Activated CD4-positive, alpha-beta T cell treated with anti-CD3 and anti-CD28 coated beads, Interleukin-2, Interleukin-6, amounts not matched to agents 100 ng/mL and 50 ng/mL, durations not matched to agents 16 hours and 8 hours (primary cell): Measurements from ENCODE around the gene CSTPP1.
A peak's percentile ranks its signal among the peaks of the same experiment; 100 is the strongest.
"Not testable (repeated sequence)": the region's sequence is repeated elsewhere in the genome, so short reads cannot be mapped to it uniquely, and the experiment has no call there.

ENCODE experiments used
- DNase-seq: peaks from one replicate; pipeline ENCODE4 v3.0.0-alpha.2; 2020

The CSTPP1 gene

GRCh38 chr11:47186076-47186699 lies 249.6 kb downstream of the CSTPP1 start, which contains the start of gene PACSIN3:
Gene PACSIN3 (minus strand): TSS chr11:47186434. CDS start chr11:47182727, 3,707 bp downstream.
- DNase-seq = peak; percentile 50

DNA sequence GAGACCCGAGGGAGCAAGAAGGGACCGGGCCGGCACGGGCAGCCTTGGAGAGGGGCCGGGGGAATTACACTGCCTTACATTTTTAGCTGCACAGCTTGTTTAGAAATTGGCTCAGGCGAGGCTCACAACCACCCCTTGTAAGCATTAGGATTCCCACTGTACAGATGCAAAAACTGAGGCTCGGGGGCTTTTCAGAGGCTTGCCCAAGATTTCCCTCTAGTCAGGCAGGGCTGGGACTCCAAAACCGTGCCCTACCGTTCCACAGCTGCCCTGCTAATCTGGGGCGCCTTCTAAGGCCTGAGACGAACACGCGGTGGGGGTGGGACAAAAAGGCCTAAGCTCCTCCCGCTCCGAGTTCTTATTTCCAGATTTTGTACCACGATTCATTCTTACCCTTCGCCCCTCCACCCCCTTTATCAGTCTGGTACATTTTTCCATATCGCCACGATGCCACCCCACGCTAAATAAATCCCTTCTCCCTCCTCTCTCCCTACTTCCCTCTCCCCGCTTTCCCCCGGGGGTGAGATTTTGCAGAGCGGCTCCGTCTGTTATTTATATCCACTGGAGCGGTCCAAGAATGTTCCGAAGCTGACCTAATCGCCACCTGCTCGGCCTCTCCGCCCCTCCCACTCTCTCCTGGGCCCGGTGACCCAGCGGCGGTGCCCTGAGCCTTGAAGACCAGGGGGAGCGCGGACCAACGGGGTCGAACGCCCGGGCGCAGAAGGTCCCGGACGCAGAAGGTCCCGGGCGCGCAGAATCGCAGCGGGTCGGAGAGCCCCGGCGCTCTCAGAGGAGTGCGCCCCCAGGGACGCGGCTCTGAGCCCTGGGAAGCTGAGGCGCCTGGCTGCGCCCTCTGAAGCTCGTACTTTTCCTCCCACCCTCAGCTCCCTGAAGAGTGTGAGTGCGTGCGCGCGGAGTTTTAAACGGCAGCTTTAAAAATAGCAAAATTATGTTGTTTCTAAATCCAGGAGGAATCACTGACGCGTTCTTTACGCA lies 250.4 kb downstream of the CSTPP1 start:
- peak; percentile 48 for DNase-seq

DNA sequence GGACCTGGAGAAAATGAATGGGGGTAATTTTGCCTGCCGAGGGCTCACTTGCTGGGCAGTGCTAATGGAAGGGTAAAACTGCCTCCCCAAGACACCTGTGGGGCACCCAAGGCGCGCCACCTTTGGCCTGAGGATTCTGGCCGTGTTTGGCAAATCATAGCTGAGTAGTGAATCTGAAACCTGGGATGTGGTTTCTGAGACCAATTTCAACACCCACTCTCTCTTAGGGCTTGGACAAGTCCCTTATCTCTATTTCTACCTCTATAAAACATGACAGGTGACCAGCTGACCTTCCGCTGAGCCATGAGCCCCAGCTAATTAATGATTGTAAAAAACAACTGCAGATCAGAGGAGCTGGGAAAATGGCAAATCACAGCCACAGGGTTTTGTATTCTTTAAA lies 251.2 kb downstream of the CSTPP1 start:
- DNase-seq = no peak

DNA sequence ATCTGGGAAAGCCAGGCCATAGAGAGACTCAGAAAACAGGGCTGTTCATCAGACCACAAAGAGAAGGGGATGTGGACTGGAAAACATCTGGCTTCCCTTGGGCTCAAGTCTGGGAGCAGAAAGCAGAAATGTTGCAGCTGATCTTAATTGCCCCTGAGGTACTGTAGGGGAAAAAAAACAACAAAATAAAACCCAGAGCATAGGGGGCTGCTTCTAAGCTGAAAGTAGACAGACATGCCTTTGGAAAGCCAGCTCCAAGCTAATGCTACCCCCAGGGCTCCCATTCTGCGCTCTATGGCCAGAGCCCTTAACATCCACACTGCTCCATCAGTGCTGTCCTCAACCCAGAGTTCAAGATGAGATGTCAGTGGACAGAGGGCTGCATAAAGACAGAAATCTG lies 251.7 kb downstream of the CSTPP1 start:
- no peak for DNase-seq

GRCh38 chr11:47189100-47189834 lies 252.7 kb downstream of the CSTPP1 start:
- no peak for DNase-seq

DNA sequence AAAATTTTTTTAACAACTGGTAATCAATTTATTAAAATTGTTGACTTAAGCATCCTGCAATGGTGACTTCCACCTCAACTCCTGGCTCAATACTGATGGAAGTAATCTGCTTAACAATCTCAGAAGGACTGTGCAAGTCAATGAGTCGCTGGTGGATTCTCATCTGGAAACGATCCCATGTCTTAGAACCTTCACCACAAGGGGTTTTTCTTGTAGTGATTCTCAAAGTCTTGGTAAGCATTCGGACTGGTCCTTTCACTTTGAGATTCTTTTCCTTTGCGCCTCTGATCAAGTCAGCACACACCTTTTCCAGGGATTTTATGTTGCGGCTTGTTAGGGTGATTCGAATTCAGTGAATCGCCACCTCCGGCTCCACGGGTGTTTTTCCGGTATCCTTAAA lies 254.6 kb downstream of the CSTPP1 start:
- not testable (repeated sequence) for DNase-seq

- DNase-seq = no peak
Measured at GRCh38 chr11:47192111-47192510, 255.6 kb downstream of the CSTPP1 start.

- not testable (repeated sequence) for DNase-seq
Measured at GRCh38 chr11:47198161-47198560, 261.6 kb downstream of the CSTPP1 start.

GRCh38 chr11:47201015-47201414 lies 264.5 kb downstream of the CSTPP1 start:
- DNase-seq = no peak

DNA sequence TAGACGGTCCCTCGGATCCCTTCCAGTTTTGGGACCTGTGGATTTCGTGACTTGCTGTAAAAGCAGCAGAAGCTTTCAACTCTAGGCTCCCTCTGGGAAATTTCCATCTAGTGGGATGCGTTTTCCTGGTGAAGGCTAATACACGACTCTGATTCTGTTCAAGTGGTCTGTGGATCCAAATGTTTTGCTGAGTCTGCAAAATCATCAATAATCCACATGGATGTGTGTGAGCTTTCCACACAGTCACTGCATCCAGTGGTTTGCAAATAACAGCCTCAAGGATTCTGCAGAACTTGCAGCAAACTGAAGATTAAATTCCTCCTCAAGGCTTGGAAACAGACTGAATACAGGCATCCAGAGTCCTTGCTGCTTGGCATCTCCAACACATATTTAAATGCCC lies 266.0 kb downstream of the CSTPP1 start:
- DNase-seq = no peak

- no peak for DNase-seq
Measured at GRCh38 chr11:47204637-47204989, 268.1 kb downstream of the CSTPP1 start.

DNA sequence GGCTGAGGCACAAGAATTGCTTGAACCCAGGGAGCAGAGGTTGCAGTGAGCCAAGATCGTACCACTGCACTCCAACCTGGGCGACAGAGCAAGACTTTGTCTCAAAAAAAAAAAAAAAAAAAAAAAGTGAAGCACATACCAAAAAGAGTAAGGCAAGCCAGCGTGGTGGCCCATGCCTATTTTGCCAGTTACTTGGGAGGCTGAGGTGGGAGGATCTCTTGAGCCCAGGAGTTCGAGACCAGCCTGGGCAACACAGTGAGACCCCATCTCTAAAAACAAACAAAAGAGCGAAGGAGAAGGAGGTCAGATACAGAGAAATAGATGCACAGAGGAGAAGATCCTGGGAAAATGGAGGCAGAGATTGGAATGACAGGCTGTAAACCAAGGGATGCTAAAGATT lies 270.0 kb downstream of the CSTPP1 start:
- not testable (repeated sequence) for DNase-seq

GRCh38 chr11:47207459-47207858 lies 270.9 kb downstream of the CSTPP1 start:
- no peak for DNase-seq

GRCh38 chr11:47208008-47208552 lies 271.5 kb downstream of the CSTPP1 start:
- not testable (repeated sequence) for DNase-seq

GRCh38 chr11:47208628-47209027 lies 272.1 kb downstream of the CSTPP1 start:
- DNase-seq = no peak
